Measurements from ENCODE around the gene TOMM40L.

DNA sequence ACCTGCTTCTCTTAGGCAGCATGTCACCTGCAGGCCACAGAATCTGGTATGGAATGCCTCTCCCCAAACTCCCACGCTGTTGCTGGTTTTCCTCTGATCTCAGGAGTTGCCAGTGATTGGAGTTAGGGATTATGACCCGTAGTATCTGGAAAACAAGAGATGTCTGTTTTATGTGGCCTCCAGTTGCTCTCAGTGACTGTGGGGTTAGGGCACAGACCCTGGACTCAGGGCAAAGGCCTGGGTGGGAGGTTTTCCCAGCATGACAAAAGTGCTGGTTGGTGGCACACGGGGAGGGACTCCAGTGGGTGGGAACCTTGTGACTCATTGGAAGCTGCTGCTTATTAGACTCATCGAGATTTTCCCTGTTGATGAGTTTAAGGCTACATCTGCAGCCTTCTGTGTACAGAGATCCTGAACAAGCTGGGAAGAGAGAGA lies 12.2 kb downstream of the TOMM40L start, which contains the start of gene NR1I3:
- TF ChIP-seq POLR2A (IDR thresholded peaks at IDR 0.05) (no peak), POLR2AphosphoS5 (IDR thresholded peaks at IDR 0.05) (no peak), EP300 (IDR thresholded peaks at IDR 0.05) (no peak)
- TF ChIP-seq, protein P1, sequence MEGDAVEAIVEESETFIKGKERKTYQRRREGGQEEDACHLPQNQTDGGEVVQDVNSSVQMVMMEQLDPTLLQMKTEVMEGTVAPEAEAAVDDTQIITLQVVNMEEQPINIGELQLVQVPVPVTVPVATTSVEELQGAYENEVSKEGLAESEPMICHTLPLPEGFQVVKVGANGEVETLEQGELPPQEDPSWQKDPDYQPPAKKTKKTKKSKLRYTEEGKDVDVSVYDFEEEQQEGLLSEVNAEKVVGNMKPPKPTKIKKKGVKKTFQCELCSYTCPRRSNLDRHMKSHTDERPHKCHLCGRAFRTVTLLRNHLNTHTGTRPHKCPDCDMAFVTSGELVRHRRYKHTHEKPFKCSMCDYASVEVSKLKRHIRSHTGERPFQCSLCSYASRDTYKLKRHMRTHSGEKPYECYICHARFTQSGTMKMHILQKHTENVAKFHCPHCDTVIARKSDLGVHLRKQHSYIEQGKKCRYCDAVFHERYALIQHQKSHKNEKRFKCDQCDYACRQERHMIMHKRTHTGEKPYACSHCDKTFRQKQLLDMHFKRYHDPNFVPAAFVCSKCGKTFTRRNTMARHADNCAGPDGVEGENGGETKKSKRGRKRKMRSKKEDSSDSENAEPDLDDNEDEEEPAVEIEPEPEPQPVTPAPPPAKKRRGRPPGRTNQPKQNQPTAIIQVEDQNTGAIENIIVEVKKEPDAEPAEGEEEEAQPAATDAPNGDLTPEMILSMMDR (IDR thresholded peaks at IDR 0.05): no peak

All from gastroesophageal sphincter (tissue), 3 donors.